HG03575 (cell line): ENCODE results near the gene FOXN3.
"Not testable (repeated sequence)": the region's sequence is repeated elsewhere in the genome, so short reads cannot be mapped to it uniquely, and the experiment has no call there.

Experiments
- ATAC-seq: cut with Tn5 transposase; IDR thresholded peaks from one replicate; pipeline ENCODE4 v1.9.1; 2021; ENCODE audit not compliant: unreplicated experiment, insufficient number of reproducible peaks, low FRiP score; ENCODE audit errors: extremely low read depth

FOXN3 gene

GRCh38 chr14:89267656-89268055 lies 149.4 kb downstream of the FOXN3 start:
- no peak for ATAC-seq

- no peak for ATAC-seq
Observed at GRCh38 chr14:89267163-89267562, 149.9 kb downstream of the FOXN3 start.

GRCh38 chr14:89266754-89267153 lies 150.3 kb downstream of the FOXN3 start:
- ATAC-seq, result no peak

GRCh38 chr14:89265234-89265633 lies 151.8 kb downstream of the FOXN3 start:
- ATAC-seq, result no peak

- ATAC-seq, result no peak
Observed at GRCh38 chr14:89264196-89264800, 152.7 kb downstream of the FOXN3 start.

- no peak for ATAC-seq
Observed at GRCh38 chr14:89262041-89262440, 155.0 kb downstream of the FOXN3 start.

- no peak for ATAC-seq
Observed at GRCh38 chr14:89260898-89261297, 156.1 kb downstream of the FOXN3 start.

GRCh38 chr14:89259951-89260609 lies 157.0 kb downstream of the FOXN3 start:
- ATAC-seq, result no peak

- ATAC-seq, result no peak
Observed at GRCh38 chr14:89258728-89259273, 158.2 kb downstream of the FOXN3 start.

- no peak for ATAC-seq
Observed at GRCh38 chr14:89256951-89257350, 160.1 kb downstream of the FOXN3 start.

- no peak for ATAC-seq
Observed at GRCh38 chr14:89256283-89256682, 160.8 kb downstream of the FOXN3 start.

- ATAC-seq, result no peak
Observed at GRCh38 chr14:89255852-89256251, 161.2 kb downstream of the FOXN3 start.

GRCh38 chr14:89255012-89255411 lies 162.0 kb downstream of the FOXN3 start:
- ATAC-seq, result no peak

GRCh38 chr14:89254166-89254909 lies 162.7 kb downstream of the FOXN3 start:
- no peak for ATAC-seq

- no peak for ATAC-seq
Observed at GRCh38 chr14:89252887-89253532, 164.0 kb downstream of the FOXN3 start.

GRCh38 chr14:89251061-89251460 lies 166.0 kb downstream of the FOXN3 start:
- ATAC-seq, result no peak

GRCh38 chr14:89250655-89250975 lies 166.4 kb downstream of the FOXN3 start:
- ATAC-seq, result not testable (repeated sequence)

GRCh38 chr14:89249972-89250654 lies 166.9 kb downstream of the FOXN3 start:
- ATAC-seq, result no peak

GRCh38 chr14:89249065-89249695 lies 167.9 kb downstream of the FOXN3 start:
- ATAC-seq, result no peak
